HepG2 (cell line): ENCODE data around the gene SRCAP. TPM values are rescaled to one million over a fixed set of nuclear protein-coding genes. Genes with fewer than 3 reads are reported as not detected.
A peak's percentile ranks its signal among the peaks of the same experiment; 100 is the strongest.

Experiments
- ATF1 ChIP-seq: IDR thresholded peaks from 2 replicates; pipeline ENCODE4 v1.6.1; 2016; ENCODE audit warnings: mild to moderate bottlenecking, control low read depth
- CHCHD3 ChIP-seq: sonication (generic); formaldehyde crosslinking; IDR thresholded peaks from 2 replicates; pipeline ENCODE4 v1.8.0; 2022; ENCODE audit warnings: mild to moderate bottlenecking, missing genetic modification reagents, moderate library complexity
- DR1 ChIP-seq: sonication (generic); formaldehyde crosslinking; IDR thresholded peaks from 2 replicates; pipeline ENCODE4 v1.8.0; 2021; ENCODE audit warnings: mild to moderate bottlenecking, missing genetic modification reagents, inconsistent platforms
- EEA1 ChIP-seq: sonication (generic); formaldehyde crosslinking; IDR thresholded peaks from 2 replicates; pipeline ENCODE4 v1.5.1; 2020; ENCODE audit warnings: mild to moderate bottlenecking, missing genetic modification reagents, borderline replicate concordance
- ETV6 ChIP-seq: sonication (generic); formaldehyde crosslinking; conservative IDR thresholded peaks from 2 replicates; pipeline ENCODE4 v1.4.0; 2020; ENCODE audit warnings: missing genetic modification reagents
- KDM5B ChIP-seq: sonication (generic); formaldehyde crosslinking; IDR thresholded peaks from 2 replicates; pipeline ENCODE4 v1.4.0; 2020; ENCODE audit warnings: missing genetic modification reagents, mild to moderate bottlenecking, borderline replicate concordance
- MBNL3 ChIP-seq: fragments of 250-450 bp; sonication (Bioruptor Pico); conservative IDR thresholded peaks from 2 replicates; pipeline ENCODE4 v1.8.0; 2022; ENCODE audit warnings: mild to moderate bottlenecking, inconsistent platforms
- PHF20 ChIP-seq: sonication (generic); formaldehyde crosslinking; IDR thresholded peaks from 2 replicates; pipeline ENCODE4 v1.5.0; 2020; ENCODE audit warnings: mild to moderate bottlenecking, missing genetic modification reagents
- ZBTB1 ChIP-seq: sonication (generic); formaldehyde crosslinking; IDR thresholded peaks from 2 replicates; pipeline ENCODE4 v1.4.0; 2020; ENCODE audit warnings: missing genetic modification reagents, borderline replicate concordance
- ZBTB26 ChIP-seq: IDR thresholded peaks from 2 replicates; pipeline ENCODE4 v1.6.1; 2016; ENCODE audit warnings: missing compliant biosample characterization, missing genetic modification reagents, borderline replicate concordance
- ZNF776 ChIP-seq: sonication (generic); formaldehyde crosslinking; IDR thresholded peaks from 2 replicates; pipeline ENCODE4 v1.4.0; 2020; ENCODE audit warnings: mild to moderate bottlenecking, missing genetic modification reagents
- ZNF879 ChIP-seq: sonication (generic); formaldehyde crosslinking; IDR thresholded peaks from 2 replicates; pipeline ENCODE4 v1.8.1; 2023; ENCODE audit warnings: missing genetic modification reagents
- ZSCAN21 ChIP-seq: sonication (generic); formaldehyde crosslinking; IDR thresholded peaks from 2 replicates; pipeline ENCODE4 v1.8.0; 2022; ENCODE audit warnings: mild to moderate bottlenecking, missing genetic modification reagents, moderate library complexity, borderline replicate concordance
- polyA plus RNA-seq, 8 experiments: library from polyadenylated mRNA; depleted of rRNA in 3 of 8; stranded (reverse) in 7 of 8; unstranded in 1 of 8; fragments of >200 nt; fragmentation: Illumina TruSeq in 4 of 8; extraction: Trizol in 4 of 8; gene quantifications; 2 replicates each; pipeline versions ENCODE4 v1.2.1 to v1.2.3, GENCODE V29; 2011 to 2016; ENCODE audit warnings: low read depth in 4 of 8, missing spikeins in 1 of 8, mixed read lengths in 1 of 8; ENCODE audit not compliant: insufficient read depth in 1 of 8
- total RNA-seq, 5 experiments: library from RNA; depleted of rRNA; stranded (reverse); fragments of >200 nt; fragmentation: Illumina TruSeq; extraction: Trizol; gene quantifications; 2 replicates each; pipeline ENCODE4 v1.2.3, GENCODE V29; 2016; ENCODE audit warnings: low read depth in 1 of 5
- TF ChIP-seq, protein P1 (sequence below): sonication (generic); formaldehyde crosslinking; IDR thresholded peaks from 2 replicates; pipeline ENCODE4 v1.5.0; 2020; ENCODE audit warnings: missing genetic modification reagents
- TF ChIP-seq, protein P2 (sequence below), 2 experiments: sonication (generic) in 1 of 2; formaldehyde crosslinking in 1 of 2; IDR thresholded peaks; 2 replicates each; pipeline versions ENCODE4 v1.4.0 to v1.6.1; 2016 to 2020; ENCODE audit warnings: borderline replicate concordance in 1 of 2, low read depth in 1 of 2, mild to moderate bottlenecking in 1 of 2, missing genetic modification reagents in 1 of 2
- TF ChIP-seq, protein P3 (sequence below): IDR thresholded peaks from 2 replicates; pipeline ENCODE4 v1.6.1; 2016; ENCODE audit warnings: low read depth, control low read depth
- TF ChIP-seq, protein P4 (sequence below): IDR thresholded peaks from 2 replicates; pipeline ENCODE4 v1.6.1; 2016; ENCODE audit warnings: low read depth

The SRCAP gene
- total and polyA plus RNA-seq, 2 of the 13 experiments (the other 11 are each of a cell fraction or from before 2014, with no cell fraction given) = 4.9 to 9.0 TPM

DNA sequence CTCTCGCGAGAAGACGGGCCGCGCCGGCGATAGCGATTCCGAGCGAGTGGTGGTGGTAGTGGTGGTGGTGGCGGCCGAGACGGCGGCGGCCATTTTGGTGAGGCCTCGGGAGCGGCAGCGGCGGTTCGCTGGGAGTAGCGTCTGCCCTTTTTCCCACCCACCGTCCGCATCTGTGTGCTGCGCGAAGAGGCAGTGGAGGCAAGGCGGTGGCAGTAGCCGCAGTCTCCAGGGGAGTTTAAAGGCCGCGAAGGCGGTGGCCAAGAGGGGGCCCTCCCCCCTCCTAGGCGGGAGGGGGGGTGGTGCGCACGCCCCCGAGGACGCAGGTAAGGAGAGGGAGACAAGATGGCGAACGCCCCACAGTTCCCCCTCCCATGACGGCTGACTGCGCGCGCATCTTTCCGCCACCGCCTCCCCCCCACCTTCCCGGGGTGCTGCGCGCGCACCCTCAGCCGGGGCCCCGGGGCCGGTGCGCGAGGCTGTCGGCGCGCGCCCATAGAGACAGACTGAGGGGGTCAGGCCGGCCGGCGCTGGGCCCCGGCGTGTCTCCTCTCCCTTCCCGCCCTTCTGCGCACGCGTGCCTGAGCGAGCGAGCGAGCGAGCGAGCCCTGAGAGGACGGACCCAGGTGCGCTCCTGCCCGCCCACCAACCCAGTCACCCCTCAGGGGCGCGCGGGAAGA lies 694 bp upstream of the SRCAP start (continued):
- TF ChIP-seq ZNF879 (no peak; the same call in 1 of the 2 replicates), ZBTB26 (CRISPR knock-in tag) (peak; percentile 88; the same call in 1 of the 2 replicates), PHF20 (CRISPR knock-in tag) (peak; percentile 77), CHCHD3 (CRISPR knock-in tag) (peak; percentile 75; the same call in 1 of the 2 replicates), MBNL3 (no peak), DR1 (CRISPR knock-in tag) (peak; percentile 79), ZNF776 (no peak), KDM5B (CRISPR knock-in tag) (peak; percentile 97), ZBTB1 (CRISPR knock-in tag) (no peak), ZSCAN21 (CRISPR knock-in tag) (peak; percentile 94), ATF1 (CRISPR knock-in tag) (peak; percentile 56; the same call in 1 of the 2 replicates), ETV6 (CRISPR knock-in tag) (no peak; the same call in 1 of the 2 replicates), EEA1 (CRISPR knock-in tag) (peak; percentile 81; the same call in 1 of the 2 replicates)
- TF ChIP-seq, protein P1, sequence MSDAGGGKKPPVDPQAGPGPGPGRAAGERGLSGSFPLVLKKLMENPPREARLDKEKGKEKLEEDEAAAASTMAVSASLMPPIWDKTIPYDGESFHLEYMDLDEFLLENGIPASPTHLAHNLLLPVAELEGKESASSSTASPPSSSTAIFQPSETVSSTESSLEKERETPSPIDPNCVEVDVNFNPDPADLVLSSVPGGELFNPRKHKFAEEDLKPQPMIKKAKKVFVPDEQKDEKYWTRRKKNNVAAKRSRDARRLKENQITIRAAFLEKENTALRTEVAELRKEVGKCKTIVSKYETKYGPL (CRISPR knock-in tag) = no peak; the same call in 1 of the 2 replicates
- TF ChIP-seq, protein P2, sequence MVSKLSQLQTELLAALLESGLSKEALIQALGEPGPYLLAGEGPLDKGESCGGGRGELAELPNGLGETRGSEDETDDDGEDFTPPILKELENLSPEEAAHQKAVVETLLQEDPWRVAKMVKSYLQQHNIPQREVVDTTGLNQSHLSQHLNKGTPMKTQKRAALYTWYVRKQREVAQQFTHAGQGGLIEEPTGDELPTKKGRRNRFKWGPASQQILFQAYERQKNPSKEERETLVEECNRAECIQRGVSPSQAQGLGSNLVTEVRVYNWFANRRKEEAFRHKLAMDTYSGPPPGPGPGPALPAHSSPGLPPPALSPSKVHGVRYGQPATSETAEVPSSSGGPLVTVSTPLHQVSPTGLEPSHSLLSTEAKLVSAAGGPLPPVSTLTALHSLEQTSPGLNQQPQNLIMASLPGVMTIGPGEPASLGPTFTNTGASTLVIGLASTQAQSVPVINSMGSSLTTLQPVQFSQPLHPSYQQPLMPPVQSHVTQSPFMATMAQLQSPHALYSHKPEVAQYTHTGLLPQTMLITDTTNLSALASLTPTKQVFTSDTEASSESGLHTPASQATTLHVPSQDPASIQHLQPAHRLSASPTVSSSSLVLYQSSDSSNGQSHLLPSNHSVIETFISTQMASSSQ (IDR thresholded peaks at IDR 0.05; ENCODE audit: low read depth) = no peak
- TF ChIP-seq, protein P2 (CRISPR knock-in tag; IDR thresholded peaks at IDR 0.05; ENCODE audit: borderline replicate concordance) = no peak; the same call in 1 of the 2 replicates
- TF ChIP-seq, protein P3, sequence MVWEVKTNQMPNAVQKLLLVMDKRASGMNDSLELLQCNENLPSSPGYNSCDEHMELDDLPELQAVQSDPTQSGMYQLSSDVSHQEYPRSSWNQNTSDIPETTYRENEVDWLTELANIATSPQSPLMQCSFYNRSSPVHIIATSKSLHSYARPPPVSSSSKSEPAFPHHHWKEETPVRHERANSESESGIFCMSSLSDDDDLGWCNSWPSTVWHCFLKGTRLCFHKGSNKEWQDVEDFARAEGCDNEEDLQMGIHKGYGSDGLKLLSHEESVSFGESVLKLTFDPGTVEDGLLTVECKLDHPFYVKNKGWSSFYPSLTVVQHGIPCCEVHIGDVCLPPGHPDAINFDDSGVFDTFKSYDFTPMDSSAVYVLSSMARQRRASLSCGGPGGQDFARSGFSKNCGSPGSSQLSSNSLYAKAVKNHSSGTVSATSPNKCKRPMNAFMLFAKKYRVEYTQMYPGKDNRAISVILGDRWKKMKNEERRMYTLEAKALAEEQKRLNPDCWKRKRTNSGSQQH (CRISPR knock-in tag) = 0 out of 2 replicates have a peak, but pooled peaks have one; percentile 35
- TF ChIP-seq, protein P4, sequence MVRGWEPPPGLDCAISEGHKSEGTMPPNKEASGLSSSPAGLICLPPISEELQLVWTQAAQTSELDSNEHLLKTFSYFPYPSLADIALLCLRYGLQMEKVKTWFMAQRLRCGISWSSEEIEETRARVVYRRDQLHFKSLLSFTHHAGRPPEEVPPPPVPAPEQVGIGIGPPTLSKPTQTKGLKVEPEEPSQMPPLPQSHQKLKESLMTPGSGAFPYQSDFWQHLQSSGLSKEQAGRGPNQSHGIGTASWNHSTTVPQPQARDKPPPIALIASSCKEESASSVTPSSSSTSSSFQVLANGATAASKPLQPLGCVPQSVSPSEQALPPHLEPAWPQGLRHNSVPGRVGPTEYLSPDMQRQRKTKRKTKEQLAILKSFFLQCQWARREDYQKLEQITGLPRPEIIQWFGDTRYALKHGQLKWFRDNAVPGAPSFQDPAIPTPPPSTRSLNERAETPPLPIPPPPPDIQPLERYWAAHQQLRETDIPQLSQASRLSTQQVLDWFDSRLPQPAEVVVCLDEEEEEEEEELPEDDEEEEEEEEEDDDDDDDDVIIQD (CRISPR knock-in tag) = no peak; the same call in 1 of the 2 replicates
